WTC11 (cell line): ENCODE data around the gene SLC9B1. TPM values are rescaled to one million over a fixed set of nuclear protein-coding genes. Genes with fewer than 3 reads are reported as not detected.

Source experiments
- FOXP4 ChIP-seq: sonication (generic); formaldehyde crosslinking; IDR thresholded peaks from 2 replicates; pipeline ENCODE4 v1.8.0; 2022; ENCODE audit warnings: mild to moderate bottlenecking, missing genetic modification reagents
- HMGXB4 ChIP-seq: sonication (generic); formaldehyde crosslinking; IDR thresholded peaks from 2 replicates; pipeline ENCODE4 v1.8.1; 2023; ENCODE audit warnings: mild to moderate bottlenecking, moderate library complexity, missing genetic modification reagents
- PRRX2 ChIP-seq: fragments of 250-450 bp; sonication (Bioruptor Pico); IDR thresholded peaks from 2 replicates; pipeline ENCODE4 v1.8.0; 2021; ENCODE audit warnings: mild to moderate bottlenecking
- ZNF232 ChIP-seq: sonication (generic); formaldehyde crosslinking; IDR thresholded peaks from 2 replicates; pipeline ENCODE4 v1.8.0; 2022; ENCODE audit warnings: mild to moderate bottlenecking, missing genetic modification reagents
- ZNF317 ChIP-seq: sonication (generic); formaldehyde crosslinking; IDR thresholded peaks from 2 replicates; pipeline ENCODE4 v1.8.1; 2023; ENCODE audit warnings: low read depth, mild to moderate bottlenecking, moderate library complexity, missing genetic modification reagents, borderline replicate concordance
- total RNA-seq: library from RNA; stranded (reverse); gene quantifications from 3 replicates; pipeline ENCODE4 v1.2.3, GENCODE V29; 2021

The SLC9B1 gene
- total RNA-seq, 1 experiment from 2014 or later = 0.59 TPM

DNA sequence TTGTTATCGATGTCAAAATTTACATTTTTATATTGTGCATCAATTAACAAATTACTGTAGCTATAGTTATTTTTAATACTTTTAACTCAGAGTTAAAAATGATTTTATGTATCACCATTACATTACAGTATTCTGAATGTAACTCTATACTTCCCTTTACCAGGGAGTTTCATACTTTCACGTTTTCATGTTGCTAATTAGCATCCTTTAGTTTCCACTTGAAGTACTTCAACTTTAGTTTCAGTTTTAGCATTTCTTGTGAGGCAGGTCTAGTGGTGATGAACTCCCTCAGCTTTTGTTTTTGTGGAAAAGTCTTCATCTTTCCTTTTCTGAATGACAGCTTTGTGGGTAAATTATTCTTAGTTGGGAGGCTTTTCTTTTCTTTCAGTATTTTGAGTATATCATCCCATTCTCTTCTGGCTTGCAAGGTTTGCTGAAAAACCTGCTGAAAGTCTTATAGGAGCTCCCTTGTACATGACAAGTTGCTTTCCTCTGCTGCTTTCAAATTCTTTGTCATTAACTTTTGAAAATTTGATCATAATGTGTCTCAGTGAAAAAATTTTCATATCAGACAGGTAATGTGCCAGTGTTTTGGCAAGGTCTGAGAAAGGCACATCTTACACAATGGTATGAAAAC lies 160.6 kb downstream of the SLC9B1 start (continued):
- no peak for TF ChIP-seq PRRX2 (CRISPR knock-in tag)
- no peak for TF ChIP-seq HMGXB4 (CRISPR knock-in tag)
- no peak for TF ChIP-seq FOXP4
- TF ChIP-seq ZNF232 = no peak
- TF ChIP-seq ZNF317 (CRISPR knock-in tag) = no peak
- TF ChIP-seq, all 79 proteins: peak for 0

Other genes starting within 250 kb of the SLC9B1 start
- 326 to 351 TPM (median 334 TPM) in 3 replicates for gene UBE2D3, start 192.2 kb downstream of the SLC9B1 start, total RNA-seq
- gene CISD2, start 150.7 kb downstream of the SLC9B1 start, total RNA-seq = 30.0 to 36.6 TPM (median 36.2 TPM) in 3 replicates
- gene SLC9B2, start 57.1 kb upstream of the SLC9B1 start, total RNA-seq = 4.6 to 6.1 TPM (median 5.0 TPM) in 3 replicates
- 38.8 to 40.7 TPM (median 39.6 TPM) in 3 replicates for gene BDH2, start 80.1 kb upstream of the SLC9B1 start, total RNA-seq
- 41.5 to 46.6 TPM (median 44.4 TPM) in 3 replicates for gene CENPE, start 178.6 kb upstream of the SLC9B1 start, total RNA-seq